GM20000 (cell line): ENCODE measurements around the gene DAP.

Experiments used
- DNase-seq: peaks from one replicate; pipeline ENCODE4 v3.0.0; 2012; ENCODE audit warnings: low spot score
- TF ChIP-seq, protein P1 (sequence below): IDR thresholded peaks from 2 replicates; pipeline ENCODE4 v1.5.1; 2012; ENCODE audit warnings: mild to moderate bottlenecking, control low read depth; ENCODE audit errors: extremely low read depth, missing control alignments

Gene DAP

DNA sequence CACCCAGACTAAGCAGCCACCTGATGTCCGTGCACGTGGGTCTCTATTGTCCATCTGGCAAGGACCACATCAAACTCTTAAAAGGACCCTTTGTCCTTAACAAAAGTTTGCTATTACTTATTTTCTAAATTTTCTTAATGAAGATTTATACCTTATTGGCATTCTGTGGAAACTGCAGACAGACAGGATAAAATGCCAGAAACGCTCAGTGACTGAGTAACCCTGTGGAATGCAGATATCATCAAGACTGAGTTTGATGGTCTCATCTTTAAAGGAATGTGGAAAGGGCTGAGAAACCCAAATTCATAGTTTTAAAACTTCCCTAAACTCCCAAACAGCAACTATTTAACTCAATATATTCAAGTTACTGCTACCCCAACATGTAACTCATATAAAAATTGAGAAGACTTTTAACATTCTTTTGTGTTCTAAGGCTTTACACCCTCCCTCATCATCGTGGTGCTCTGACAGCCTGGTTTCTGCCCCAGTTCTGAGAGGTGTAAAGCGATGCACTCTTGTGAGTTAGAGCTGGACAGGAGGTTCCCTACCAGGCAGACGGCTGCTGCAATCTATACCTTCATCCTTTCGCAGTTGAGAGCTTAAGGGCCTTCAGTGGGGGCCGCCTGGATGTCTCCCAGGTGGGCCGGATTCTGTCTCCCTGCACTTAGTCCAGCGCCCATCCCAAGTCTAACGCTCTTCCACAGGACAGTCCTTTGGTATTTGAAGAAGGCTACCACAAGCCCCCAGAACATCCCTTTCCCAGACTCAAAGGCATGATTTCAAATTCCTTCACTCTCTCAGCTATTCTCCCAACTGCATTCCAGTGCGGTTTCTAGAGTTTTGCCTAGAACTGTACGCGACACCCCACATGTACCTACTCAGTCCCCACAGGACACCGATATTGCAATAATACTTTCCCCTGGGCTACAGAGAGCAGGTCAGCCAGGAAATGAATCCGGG lies 68.9 kb downstream of the DAP start:
- DNase-seq: no peak
- TF ChIP-seq, protein P1, sequence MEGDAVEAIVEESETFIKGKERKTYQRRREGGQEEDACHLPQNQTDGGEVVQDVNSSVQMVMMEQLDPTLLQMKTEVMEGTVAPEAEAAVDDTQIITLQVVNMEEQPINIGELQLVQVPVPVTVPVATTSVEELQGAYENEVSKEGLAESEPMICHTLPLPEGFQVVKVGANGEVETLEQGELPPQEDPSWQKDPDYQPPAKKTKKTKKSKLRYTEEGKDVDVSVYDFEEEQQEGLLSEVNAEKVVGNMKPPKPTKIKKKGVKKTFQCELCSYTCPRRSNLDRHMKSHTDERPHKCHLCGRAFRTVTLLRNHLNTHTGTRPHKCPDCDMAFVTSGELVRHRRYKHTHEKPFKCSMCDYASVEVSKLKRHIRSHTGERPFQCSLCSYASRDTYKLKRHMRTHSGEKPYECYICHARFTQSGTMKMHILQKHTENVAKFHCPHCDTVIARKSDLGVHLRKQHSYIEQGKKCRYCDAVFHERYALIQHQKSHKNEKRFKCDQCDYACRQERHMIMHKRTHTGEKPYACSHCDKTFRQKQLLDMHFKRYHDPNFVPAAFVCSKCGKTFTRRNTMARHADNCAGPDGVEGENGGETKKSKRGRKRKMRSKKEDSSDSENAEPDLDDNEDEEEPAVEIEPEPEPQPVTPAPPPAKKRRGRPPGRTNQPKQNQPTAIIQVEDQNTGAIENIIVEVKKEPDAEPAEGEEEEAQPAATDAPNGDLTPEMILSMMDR: no peak

DNA sequence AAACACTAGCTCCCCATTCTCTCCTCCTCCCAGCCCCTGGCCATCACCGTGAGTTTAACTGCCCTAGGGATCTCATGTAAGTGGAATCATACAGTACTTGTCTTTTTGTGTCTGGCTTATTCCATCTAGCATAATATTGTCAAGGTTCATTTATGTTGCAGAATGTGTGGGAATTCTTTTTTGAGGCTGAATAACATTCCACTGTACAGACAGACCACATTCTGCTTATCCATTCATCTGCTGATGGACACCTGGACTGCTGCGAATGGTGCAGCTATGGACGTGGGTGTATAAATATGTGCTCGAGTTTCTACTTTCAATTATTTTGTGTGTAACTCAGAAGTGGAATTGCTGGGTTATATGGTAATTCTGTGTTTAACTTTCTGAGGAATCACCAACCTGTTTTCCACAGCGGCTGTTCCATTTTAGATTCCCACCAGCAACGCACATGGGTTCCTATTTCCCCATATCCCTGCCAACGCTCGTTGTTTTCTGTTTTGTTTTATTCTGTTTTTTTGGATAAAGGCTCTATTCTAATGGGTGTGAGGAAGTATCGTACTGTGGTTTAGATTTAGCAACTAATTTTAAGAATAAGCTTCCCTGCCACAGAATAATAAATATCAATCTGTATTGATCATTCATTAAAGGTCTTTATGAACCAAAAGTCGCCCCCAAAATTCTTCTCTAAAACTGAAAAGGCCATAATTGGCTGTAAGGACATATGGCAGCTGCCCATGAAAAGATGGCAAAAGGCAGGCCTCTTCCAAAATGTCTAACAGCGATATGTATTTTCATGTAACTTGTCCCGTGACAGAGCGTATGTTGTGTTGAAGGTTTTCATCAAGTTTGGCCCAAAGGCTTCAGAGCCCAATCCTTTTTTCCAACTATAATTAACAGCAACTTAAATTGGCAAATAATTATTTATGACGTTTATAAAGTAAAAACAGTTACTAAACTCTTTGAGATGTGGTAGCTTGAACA lies 70.3 kb downstream of the DAP start:
- TF ChIP-seq, protein P1: no peak
- DNase-seq: no peak

DNA sequence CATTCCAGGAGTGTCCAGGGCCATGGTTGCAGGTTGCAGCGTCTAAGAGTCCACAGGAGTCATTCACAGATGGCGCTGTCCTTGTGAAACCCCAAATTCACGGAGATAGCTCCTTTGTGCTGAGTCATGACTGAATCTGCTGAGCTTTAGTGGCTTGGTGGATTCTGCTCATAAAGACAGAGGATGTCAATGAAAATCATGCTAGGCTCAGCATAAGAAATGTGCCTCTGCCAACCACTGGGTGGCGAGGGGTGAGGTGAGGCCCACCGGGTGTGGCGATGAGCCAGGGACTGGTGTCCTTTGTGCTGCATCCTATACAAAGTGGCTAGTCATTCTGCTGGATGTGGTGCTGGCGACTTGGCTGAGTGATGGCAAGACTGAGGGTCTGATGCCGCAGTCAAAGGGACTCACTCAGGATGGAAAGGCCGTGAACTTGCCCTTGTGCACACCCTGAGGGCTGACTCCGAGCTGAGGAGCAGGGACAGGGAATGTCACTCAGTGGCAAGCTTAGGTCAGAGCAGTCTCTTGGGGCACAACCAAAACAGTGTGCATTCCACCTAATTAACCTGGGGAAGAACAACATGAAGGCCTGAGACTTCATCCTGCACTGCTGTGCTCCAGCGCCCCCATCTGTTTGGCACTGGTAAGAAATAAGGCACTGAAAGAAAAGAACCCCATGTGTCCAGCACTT lies 71.5 kb downstream of the DAP start:
- TF ChIP-seq, protein P1: peak; percentile 18
- peak; percentile 50 for DNase-seq

DNA sequence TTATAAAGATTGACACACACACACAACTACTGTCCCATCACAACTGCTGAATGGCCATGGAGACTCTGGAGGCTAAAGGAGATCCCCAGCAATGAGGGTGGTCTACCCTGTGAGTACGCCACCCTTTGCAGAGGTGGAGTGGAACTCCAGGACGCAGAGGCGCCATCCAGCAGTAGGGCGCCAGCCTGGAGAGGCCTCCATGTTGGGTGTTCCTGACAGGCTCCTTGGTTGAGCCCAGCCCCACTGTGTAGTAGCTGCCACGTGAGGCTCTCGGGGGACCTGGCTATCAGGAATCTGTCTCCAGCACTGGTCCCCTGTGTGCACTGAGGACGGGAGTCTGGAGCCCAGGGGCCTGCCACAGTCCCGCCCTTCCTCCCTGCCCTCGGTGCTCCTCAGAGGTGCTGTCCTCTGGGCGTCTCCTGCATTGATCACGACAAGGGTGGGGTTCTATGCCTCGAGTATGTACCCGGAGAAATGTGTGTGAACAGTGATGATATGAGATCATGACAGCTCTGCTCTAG lies 72.3 kb downstream of the DAP start:
- no peak for DNase-seq
- TF ChIP-seq, protein P1: no peak

DNA sequence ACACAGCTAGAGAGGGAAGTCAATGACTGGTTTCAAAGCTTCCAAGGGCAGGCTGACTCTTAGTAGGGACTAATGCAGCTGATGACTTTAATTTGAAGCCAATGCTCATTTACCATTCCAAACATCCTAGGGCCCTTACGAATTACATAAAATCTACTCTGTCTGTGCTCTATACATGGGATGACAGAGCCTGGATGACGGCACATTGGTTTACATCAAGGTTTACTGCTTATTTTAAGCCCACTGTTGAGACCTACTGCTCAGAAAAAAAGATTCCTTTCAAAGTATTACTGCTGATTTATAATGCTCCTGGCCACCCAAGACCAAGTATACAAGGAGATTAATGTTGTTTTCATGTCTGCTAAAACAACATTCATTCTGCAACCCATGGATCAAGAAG lies 74.1 kb downstream of the DAP start:
- DNase-seq: no peak
- TF ChIP-seq, protein P1: no peak

DNA sequence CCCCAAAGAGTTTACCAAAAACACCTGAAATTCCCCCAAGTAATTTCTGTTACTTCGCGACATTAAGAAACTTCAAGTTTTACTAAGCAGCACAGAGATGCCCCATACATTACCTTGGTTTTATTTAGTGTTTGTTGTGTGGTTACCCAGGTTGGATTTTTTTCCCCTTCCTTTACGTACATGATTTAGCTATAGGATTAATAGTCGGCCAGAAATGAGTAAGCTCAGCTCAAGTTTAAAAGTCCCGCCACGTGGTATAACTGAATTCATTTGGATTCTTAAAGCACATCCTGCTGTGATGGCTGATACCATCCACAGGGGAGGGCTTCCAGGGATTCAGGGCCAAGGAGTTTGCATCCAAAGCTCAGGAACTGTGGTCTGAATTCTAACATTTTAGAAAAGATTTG lies 75.9 kb downstream of the DAP start:
- peak; percentile 57 for DNase-seq
- TF ChIP-seq, protein P1: no peak
